Measurements from ENCODE around the gene FOXS1.

DNA sequence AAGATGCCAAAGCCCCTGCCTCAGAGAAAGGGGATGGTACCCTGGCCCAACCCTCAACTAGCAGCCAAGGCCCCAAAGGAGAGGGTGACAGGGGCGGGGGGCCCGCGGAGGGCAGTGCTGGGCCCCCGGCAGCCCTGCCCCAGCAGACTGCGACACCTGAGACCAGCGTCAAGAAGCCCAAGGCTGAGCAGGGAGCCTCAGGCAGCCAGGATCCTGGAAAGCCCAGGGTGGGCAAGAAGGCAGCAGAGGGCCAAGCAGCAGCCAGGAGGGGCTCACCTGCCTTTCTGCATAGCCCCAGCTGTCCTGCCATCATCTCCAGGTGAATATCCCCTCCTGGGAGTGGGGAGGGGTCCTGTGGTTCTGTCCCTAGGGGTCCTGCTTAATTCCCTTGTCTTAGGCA is 25.2 kb downstream of the FOXS1 start:
- TF ChIP-seq, protein P1, sequence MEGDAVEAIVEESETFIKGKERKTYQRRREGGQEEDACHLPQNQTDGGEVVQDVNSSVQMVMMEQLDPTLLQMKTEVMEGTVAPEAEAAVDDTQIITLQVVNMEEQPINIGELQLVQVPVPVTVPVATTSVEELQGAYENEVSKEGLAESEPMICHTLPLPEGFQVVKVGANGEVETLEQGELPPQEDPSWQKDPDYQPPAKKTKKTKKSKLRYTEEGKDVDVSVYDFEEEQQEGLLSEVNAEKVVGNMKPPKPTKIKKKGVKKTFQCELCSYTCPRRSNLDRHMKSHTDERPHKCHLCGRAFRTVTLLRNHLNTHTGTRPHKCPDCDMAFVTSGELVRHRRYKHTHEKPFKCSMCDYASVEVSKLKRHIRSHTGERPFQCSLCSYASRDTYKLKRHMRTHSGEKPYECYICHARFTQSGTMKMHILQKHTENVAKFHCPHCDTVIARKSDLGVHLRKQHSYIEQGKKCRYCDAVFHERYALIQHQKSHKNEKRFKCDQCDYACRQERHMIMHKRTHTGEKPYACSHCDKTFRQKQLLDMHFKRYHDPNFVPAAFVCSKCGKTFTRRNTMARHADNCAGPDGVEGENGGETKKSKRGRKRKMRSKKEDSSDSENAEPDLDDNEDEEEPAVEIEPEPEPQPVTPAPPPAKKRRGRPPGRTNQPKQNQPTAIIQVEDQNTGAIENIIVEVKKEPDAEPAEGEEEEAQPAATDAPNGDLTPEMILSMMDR (conservative IDR thresholded peaks at IDR 0.05; ENCODE audit: low read length), result no peak
- TF ChIP-seq EZH2phosphoT487 (IDR thresholded peaks at IDR 0.05; ENCODE audit: borderline replicate concordance, low read depth, low read length), result no peak
